Panc1 (cell line): ENCODE measurements around the gene KDM5A.

Source experiments
- POLR2AphosphoS5 ChIP-seq: IDR thresholded peaks from 2 replicates; pipeline ENCODE4 v1.6.1; 2012; ENCODE audit warnings: mild to moderate bottlenecking, low read depth, low read length, moderate library complexity
- SIN3A ChIP-seq: IDR thresholded peaks from 2 replicates; pipeline ENCODE4 v1.6.1; 2012; ENCODE audit warnings: low read depth, mild to moderate bottlenecking, low read length, moderate library complexity, borderline replicate concordance; ENCODE audit not compliant: insufficient read depth
- TCF7L2 ChIP-seq: IDR thresholded peaks from 2 replicates; pipeline ENCODE4 v1.6.1; 2011; ENCODE audit warnings: mild to moderate bottlenecking, low read depth, low read length, inconsistent platforms
- TF ChIP-seq, protein P1 (sequence below): fragments of 450-650 bp; IDR thresholded peaks from 2 replicates; pipeline ENCODE4 v1.5.1; 2017; ENCODE audit warnings: mild to moderate bottlenecking
- TF ChIP-seq, protein P2 (sequence below), 2 experiments: IDR thresholded peaks; 2 replicates each; pipeline ENCODE4 v1.6.1; 2011 to 2012; ENCODE audit warnings: low read depth in 2 of 2, control low read depth in 1 of 2, low read length in 1 of 2, mild to moderate bottlenecking in 1 of 2, moderate library complexity in 1 of 2; ENCODE audit not compliant: insufficient read depth in 1 of 2

DNA sequence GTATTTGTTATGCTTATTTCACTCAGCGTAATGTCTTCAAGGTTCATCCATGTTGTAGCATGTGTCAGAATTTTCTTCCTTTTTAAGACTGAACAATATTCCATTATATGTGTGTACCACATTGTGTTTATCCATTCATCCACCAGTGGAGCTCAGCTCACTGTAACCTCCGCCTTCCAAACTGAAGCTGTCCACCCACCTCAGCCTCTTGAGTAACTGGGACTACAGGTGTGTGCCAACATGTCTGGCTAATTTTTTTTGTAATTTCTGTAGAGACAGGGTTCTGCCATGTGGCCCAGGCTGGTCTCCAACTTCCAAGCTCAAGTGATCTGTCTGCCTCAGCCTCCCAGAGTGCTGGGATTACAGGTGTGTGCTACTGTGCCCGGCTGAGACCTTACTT lies 33.4 kb upstream of the KDM5A start:
- TF ChIP-seq, protein P1, sequence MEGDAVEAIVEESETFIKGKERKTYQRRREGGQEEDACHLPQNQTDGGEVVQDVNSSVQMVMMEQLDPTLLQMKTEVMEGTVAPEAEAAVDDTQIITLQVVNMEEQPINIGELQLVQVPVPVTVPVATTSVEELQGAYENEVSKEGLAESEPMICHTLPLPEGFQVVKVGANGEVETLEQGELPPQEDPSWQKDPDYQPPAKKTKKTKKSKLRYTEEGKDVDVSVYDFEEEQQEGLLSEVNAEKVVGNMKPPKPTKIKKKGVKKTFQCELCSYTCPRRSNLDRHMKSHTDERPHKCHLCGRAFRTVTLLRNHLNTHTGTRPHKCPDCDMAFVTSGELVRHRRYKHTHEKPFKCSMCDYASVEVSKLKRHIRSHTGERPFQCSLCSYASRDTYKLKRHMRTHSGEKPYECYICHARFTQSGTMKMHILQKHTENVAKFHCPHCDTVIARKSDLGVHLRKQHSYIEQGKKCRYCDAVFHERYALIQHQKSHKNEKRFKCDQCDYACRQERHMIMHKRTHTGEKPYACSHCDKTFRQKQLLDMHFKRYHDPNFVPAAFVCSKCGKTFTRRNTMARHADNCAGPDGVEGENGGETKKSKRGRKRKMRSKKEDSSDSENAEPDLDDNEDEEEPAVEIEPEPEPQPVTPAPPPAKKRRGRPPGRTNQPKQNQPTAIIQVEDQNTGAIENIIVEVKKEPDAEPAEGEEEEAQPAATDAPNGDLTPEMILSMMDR = no peak
- TF ChIP-seq POLR2AphosphoS5 (no peak), SIN3A (no peak), TCF7L2 (no peak)
- TF ChIP-seq, protein P2, sequence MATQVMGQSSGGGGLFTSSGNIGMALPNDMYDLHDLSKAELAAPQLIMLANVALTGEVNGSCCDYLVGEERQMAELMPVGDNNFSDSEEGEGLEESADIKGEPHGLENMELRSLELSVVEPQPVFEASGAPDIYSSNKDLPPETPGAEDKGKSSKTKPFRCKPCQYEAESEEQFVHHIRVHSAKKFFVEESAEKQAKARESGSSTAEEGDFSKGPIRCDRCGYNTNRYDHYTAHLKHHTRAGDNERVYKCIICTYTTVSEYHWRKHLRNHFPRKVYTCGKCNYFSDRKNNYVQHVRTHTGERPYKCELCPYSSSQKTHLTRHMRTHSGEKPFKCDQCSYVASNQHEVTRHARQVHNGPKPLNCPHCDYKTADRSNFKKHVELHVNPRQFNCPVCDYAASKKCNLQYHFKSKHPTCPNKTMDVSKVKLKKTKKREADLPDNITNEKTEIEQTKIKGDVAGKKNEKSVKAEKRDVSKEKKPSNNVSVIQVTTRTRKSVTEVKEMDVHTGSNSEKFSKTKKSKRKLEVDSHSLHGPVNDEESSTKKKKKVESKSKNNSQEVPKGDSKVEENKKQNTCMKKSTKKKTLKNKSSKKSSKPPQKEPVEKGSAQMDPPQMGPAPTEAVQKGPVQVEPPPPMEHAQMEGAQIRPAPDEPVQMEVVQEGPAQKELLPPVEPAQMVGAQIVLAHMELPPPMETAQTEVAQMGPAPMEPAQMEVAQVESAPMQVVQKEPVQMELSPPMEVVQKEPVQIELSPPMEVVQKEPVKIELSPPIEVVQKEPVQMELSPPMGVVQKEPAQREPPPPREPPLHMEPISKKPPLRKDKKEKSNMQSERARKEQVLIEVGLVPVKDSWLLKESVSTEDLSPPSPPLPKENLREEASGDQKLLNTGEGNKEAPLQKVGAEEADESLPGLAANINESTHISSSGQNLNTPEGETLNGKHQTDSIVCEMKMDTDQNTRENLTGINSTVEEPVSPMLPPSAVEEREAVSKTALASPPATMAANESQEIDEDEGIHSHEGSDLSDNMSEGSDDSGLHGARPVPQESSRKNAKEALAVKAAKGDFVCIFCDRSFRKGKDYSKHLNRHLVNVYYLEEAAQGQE (IDR thresholded peaks at IDR 0.05; ENCODE audit: insufficient read depth in 1 of 2, low read depth in 2 of 2, low read length in 1 of 2) = no peak
